CD4-positive, alpha-beta T cell treated with Interleukin-6 at 100 ng/mL for 8 hours (primary cell): ENCODE results near the gene MED12L.
A peak's percentile ranks its signal among the peaks of the same experiment; 100 is the strongest.

ENCODE experiments used
- DNase-seq: peaks from one replicate; pipeline ENCODE4 v3.0.0-alpha.2; 2020; ENCODE audit warnings: mixed read lengths, low spot score

MED12L gene

DNA sequence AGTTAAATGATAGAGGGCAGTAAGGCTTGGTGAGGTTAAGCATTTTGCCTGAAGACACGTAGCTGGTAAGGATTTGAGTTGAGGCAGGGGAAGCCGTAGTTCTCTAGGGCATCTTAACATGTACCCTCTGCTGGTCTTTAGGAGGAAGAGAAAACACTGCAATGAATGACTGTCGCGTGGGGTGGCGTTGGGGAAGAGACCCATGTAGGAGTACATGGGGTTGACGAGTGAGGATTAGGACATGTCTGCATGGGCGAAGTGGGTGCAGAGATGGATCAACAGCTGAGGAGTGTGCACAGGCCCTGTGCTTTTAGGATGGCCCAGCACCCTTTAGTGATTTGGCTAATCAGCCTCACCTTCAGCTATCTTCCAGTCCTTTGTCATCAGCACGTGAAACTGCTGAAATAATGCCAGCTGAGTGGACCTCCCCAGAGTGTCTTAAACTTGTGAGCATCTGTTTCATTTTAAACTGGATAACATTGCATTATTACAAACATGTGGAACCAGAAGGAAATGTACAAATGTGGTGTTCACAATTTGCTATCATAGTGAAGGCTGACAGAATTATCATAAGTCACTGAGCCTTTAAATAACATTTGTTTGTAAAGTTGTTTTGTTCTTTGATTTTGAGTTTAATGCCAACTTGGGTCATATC is 177.5 kb downstream of the MED12L start:
- DNase-seq, result no peak

GRCh38 chr3:151264605-151265004 is 179.1 kb downstream of the MED12L start:
- DNase-seq, result no peak

GRCh38 chr3:151265166-151265565 is 179.7 kb downstream of the MED12L start:
- DNase-seq, result no peak

DNA sequence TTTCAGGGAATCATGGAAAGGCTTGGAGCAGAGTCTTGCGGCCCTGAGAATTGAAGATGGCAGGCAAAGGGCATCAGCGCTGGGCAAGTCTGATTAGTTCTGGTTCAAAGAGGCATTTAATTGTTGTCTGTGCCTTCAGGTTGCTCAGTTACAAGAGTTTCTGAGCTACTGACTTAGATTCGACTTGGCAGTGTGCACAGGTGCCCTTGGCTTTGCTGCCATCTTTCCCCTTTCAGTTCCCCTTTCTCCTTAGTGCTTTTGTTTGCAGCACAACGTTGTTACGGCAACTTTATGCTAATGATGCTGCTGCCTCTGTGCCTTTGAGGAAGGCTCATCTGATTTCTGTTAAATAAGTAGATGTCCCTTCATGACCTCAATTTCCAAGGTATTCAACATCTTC is 180.4 kb downstream of the MED12L start:
- DNase-seq, result no peak

DNA sequence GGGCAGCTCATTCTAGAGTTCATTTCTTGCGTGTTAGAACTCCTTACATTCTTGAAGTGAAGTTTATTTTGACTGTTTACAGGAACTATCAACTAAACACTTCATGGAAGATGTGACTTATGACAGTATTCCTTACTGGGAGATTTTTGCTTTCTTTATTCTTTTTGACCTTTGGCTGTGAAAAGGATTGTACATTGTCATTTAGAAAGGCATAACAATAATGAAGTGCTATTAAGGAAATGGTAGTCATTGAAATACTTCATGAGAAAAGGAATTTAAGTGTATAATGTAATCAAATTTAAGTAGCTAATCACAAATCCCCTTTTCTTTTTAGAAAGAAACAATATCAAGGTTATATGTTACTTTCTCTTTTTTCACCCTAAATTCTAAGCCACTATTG is 181.6 kb downstream of the MED12L start:
- no peak for DNase-seq

GRCh38 chr3:151268267-151269235 is 183.1 kb downstream of the MED12L start:
- peak; percentile 31 for DNase-seq

GRCh38 chr3:151269631-151270030 is 184.2 kb downstream of the MED12L start:
- no peak for DNase-seq

- no peak for DNase-seq
These were observed 189.6 kb downstream of the MED12L start for GRCh38 chr3:151275091-151275490.

DNA sequence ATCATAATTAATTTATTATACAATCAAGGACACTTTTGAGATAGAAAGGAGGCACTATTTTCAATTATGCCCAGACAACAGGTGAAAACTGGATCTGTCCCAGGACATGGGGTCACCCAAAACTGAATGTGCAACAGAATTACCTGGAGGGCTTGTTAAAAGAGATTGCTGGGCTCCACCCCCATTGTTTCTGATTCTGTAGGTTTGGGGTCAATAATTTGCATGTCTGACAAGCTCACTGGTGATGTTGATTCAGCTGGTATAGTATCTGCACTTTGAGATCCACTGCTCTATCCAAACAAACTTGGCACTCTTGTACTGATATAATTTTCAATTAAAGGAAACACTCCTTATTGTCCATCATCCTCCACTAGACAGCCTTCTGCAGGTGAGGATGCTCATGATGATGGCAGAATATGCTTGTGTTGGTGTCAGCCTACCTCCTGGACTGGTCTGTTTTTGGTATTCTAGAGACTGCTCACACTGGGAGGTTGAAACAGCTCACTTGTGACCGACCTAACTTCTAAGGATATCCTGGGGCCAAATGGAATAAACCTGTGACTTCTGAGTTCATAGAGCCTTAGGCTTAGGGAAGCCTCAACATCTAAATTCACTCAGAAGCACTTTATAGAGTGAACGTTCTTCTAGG is 190.7 kb downstream of the MED12L start:
- DNase-seq, result no peak

- peak; percentile 55 for DNase-seq
These were observed 191.2 kb downstream of the MED12L start for GRCh38 chr3:151276687-151277042.

DNA sequence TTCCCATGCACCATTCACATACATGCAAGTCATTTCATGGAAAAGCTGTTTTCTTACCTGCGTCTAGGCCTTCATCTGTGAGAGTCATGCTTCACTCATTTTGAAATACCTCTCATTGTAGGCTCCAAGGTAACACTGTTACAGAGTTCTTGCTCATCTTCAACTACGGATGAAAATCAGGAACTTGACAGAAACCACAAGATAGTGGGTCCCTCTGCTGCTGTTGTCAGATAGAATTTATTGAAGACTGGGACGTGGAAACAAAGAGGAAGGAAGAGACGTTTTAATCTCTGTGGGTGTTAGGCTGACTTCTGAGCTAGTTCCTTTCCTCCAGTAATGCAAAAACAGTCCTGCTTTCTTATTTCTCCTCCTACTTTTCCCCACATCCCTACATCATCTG is 192.8 kb downstream of the MED12L start, which contains the start of gene P2RY14:
Gene P2RY14 (minus strand): TSS at position 313 of the 400 bp plus-strand sequence. CDS start 64,226 bp downstream, outside the sequence.
- DNase-seq, result peak; percentile 27

GRCh38 chr3:151281671-151282324 is 196.3 kb downstream of the MED12L start:
- no peak for DNase-seq

GRCh38 chr3:151282921-151283320 is 197.5 kb downstream of the MED12L start:
- peak; percentile 49 for DNase-seq

- DNase-seq, result peak; percentile 8
These were observed 197.9 kb downstream of the MED12L start for GRCh38 chr3:151283387-151283786.

GRCh38 chr3:151283907-151284461 is 198.5 kb downstream of the MED12L start:
- DNase-seq, result no peak

DNA sequence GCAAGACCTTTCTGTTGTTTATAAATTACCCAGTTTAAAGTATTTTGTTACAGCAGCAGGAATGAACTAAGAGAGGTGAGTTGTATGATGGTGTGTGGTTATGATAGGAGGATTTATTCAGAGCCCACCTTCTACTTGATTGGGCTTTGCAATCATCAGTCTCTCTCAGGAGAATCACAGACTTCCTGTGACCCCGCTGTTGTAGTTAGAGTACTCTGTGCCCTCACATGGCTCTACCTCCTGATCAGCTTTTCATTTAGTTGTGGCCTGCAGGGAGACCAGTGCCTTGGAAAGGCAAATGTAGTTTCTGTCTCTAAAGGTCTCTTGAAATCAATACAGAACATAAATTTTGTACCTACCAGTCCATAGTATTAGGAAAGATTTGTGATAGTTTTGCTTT is 200.5 kb downstream of the MED12L start:
- no peak for DNase-seq

DNA sequence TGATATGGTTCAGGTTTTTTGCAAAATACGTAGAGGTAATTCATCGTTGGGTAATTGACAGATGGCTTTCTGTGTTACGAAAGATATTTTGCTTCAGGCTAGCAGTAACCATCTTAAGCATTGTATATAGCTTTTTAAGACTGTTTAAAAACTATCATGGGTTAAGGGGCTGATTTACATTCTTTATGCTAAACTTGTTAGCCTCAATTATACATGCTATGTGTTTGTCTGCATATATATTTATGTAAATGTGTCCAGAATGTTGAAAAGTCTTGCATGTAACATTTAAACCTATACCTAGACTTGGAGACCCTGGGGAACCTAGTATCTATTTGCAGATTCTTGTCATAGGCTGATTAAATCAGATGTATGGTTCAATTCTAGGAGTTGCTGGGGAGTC is 204.0 kb downstream of the MED12L start:
- no peak for DNase-seq

DNA sequence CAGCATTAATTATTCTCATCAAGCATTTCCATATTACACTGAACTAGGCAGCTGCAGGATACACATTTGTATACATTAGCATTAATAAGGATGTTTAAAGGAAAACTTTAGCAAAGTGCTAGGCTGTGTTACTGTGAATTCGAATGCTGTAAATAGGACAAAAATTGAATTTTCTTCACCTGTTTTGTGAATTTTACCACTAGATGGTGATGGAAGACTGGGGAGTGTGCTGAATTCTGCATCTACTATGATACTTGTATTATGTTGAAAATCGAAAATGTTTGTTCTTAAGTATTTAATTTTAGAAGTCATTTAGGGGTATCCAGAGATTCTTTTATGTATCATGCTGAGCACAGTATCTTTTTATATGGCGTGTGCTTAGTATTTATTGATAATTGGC is 205.2 kb downstream of the MED12L start:
- no peak for DNase-seq

- DNase-seq, result no peak
These were observed 207.7 kb downstream of the MED12L start for GRCh38 chr3:151293127-151293526.

GRCh38 chr3:151296226-151296625 is 210.8 kb downstream of the MED12L start:
- DNase-seq, result no peak

DNA sequence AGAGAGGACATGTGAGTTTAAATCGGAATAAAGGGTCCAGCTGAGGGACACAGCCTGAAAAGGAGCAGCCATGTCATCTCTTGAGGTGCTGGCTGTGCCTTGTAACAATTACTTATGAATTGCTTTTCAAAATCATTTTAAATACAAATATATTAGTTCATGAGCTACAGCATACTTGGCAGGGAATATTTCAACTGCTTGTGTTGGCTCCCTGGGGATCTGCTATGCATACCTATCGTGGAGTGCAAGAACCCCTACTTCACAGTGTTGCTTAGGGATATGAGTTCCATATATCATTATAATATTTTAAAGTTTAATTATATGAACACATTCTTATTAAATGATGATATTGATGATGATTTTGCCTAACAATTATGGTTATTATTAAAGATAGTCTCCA is 212.0 kb downstream of the MED12L start:
- no peak for DNase-seq

GRCh38 chr3:151299006-151299405 is 213.5 kb downstream of the MED12L start:
- DNase-seq, result no peak
